Lower leg skin (tissue), 3 donors: ENCODE data around the gene EML4.

Source experiments
- POLR2A ChIP-seq, 2 donors: fragments of 450-650 bp; IDR thresholded peaks; one replicate each; pipeline ENCODE4 v1.6.1; 2016 to 2017; ENCODE audit warnings: antibody characterized with exemption in 2 of 2, mild to moderate bottlenecking in 1 of 2, moderate library complexity in 1 of 2
- TF ChIP-seq, protein P1 (sequence below), 3 donors: fragments of 450-650 bp; IDR thresholded peaks; one replicate each; pipeline ENCODE4 v1.5.1; 2016; ENCODE audit warnings: antibody characterized with exemption in 3 of 3, mild to moderate bottlenecking in 3 of 3, moderate library complexity in 2 of 3

DNA sequence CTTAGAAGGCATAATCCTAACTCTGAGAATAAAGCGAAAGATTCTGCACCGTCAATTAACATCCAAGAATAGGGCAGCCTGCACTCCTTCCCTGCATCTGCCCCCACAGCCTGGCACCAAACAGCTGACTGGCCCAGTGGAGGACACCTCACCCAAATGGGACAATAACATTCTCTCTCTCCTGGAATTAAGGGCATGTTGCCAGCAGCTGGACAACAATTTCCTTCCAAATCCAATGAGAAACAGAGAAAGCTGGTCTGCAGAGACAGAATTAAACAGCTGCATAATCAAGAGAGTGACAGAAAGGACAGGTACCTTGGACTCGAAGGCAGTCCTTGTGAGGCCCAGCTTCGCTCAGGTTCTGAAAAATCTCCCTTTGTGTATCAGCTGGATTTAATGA lies 176.8 kb downstream of the EML4 start:
- TF ChIP-seq, protein P1, sequence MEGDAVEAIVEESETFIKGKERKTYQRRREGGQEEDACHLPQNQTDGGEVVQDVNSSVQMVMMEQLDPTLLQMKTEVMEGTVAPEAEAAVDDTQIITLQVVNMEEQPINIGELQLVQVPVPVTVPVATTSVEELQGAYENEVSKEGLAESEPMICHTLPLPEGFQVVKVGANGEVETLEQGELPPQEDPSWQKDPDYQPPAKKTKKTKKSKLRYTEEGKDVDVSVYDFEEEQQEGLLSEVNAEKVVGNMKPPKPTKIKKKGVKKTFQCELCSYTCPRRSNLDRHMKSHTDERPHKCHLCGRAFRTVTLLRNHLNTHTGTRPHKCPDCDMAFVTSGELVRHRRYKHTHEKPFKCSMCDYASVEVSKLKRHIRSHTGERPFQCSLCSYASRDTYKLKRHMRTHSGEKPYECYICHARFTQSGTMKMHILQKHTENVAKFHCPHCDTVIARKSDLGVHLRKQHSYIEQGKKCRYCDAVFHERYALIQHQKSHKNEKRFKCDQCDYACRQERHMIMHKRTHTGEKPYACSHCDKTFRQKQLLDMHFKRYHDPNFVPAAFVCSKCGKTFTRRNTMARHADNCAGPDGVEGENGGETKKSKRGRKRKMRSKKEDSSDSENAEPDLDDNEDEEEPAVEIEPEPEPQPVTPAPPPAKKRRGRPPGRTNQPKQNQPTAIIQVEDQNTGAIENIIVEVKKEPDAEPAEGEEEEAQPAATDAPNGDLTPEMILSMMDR (IDR thresholded peaks at IDR 0.05): no peak
- TF ChIP-seq POLR2A (IDR thresholded peaks at IDR 0.05): no peak
